SW480 (cell line): ENCODE data around the gene MAGEB16.

Experiments
- DNase-seq: peaks from one replicate; pipeline ENCODE4 v3.0.0-alpha.2; 2016; ENCODE audit warnings: low spot score

The MAGEB16 gene

GRCh38 chrX:35798042-35798441 is at the start of gene MAGEB16:
Gene MAGEB16, plus strand, starts transcription at chrX:35798342. Its CDS starts 3,855 bp downstream, at chrX:35802197.
- DNase-seq: no peak

- no peak for DNase-seq
These were observed 24.1 kb upstream of the MAGEB16 start for GRCh38 chrX:35773958-35774564.

- DNase-seq: no peak
These were observed 13.1 kb upstream of the MAGEB16 start for GRCh38 chrX:35785075-35785474.

GRCh38 chrX:35786271-35786670 is 11.9 kb upstream of the MAGEB16 start:
- DNase-seq: no peak

GRCh38 chrX:35787867-35788266 is 10.3 kb upstream of the MAGEB16 start:
- DNase-seq: no peak

GRCh38 chrX:35800474-35800873 is 2.3 kb downstream of the MAGEB16 start:
- no peak for DNase-seq

- no peak for DNase-seq
These were observed 11.6 kb downstream of the MAGEB16 start for GRCh38 chrX:35809781-35810180.

- no peak for DNase-seq
These were observed 21.1 kb downstream of the MAGEB16 start for GRCh38 chrX:35819241-35819640.

- no peak for DNase-seq
These were observed 28.4 kb downstream of the MAGEB16 start for GRCh38 chrX:35826503-35826902.

- DNase-seq: no peak
These were observed 31.4 kb downstream of the MAGEB16 start for GRCh38 chrX:35829501-35829900.

GRCh38 chrX:35841872-35842271 is 43.7 kb downstream of the MAGEB16 start:
- peak; percentile 3 for DNase-seq

GRCh38 chrX:35842674-35843073 is 44.5 kb downstream of the MAGEB16 start:
- no peak for DNase-seq

- DNase-seq: no peak
These were observed 49.6 kb downstream of the MAGEB16 start for GRCh38 chrX:35847736-35848135.
